ENCODE data around the gene TICAM2.

DNA sequence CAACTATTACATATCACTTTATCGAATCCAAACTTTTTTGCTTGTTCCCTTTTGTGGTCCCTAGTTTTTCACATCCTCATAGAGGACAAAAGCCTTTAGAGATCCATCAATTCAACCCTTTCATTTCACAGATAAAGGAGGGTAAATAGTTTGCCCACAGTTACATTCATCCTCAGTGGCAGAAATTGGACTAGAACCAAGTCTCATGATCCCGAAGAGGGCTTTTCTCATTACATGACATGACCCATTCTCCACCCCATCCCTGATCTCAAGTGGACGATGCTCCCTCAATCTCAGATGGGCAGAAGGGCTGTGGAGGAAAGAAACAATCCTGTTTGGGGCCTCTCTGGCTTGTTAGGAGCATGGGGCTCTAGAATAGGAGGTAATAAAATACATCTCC is 23.1 kb downstream of the TICAM2 start:
- TF ChIP-seq POLR2A (IDR thresholded peaks at IDR 0.05; ENCODE audit: low read depth, low read length), result no peak
- no peak for TF ChIP-seq POLR2AphosphoS5 (IDR thresholded peaks at IDR 0.05; ENCODE audit: low read depth, low read length)
- TF ChIP-seq TAF1 (IDR thresholded peaks at IDR 0.05; ENCODE audit: low read depth, low read length), result no peak
- TF ChIP-seq POU2F2 (IDR thresholded peaks at IDR 0.05; ENCODE audit: low read depth, low read length), result no peak
- no peak for TF ChIP-seq SPI1 (IDR thresholded peaks at IDR 0.05; ENCODE audit: low read depth, low read length)
- no peak for TF ChIP-seq PAX5 (IDR thresholded peaks at IDR 0.05; ENCODE audit: insufficient read depth, low read length, severe bottlenecking)
